PC-3 (cell line): ENCODE data around the gene TANC1. TPM values are rescaled to one million over a fixed set of nuclear protein-coding genes. Genes with fewer than 3 reads are reported as not detected.

Experiments
- ATAC-seq: fragments of 200-7000 bp; cut with Tn5 transposase; 2 replicates; pipeline ENCODE4 v1.9.1; 2020; ENCODE audit warnings: mild to moderate bottlenecking, moderate library complexity
- BruUV-seq: library from RNA; stranded (reverse); fragments of 400-500 nt; replicated peaks from 2 replicates; lab custom pipeline; 2021; lab: Mats Ljungman, UMichigan
- CTCF ChIA-PET: fragments of 300-600 bp; sonication (Branson Sonifier 250); formaldehyde crosslinking; loops from one replicate; lab custom pipeline; 2022; ENCODE audit warnings: antibody characterized with exemption; lab: Charles Lee
- POLR2A ChIA-PET: fragments of 300-600 bp; sonication (Branson Sonifier 250); formaldehyde crosslinking; loops from one replicate; lab custom pipeline; 2022; ENCODE audit warnings: antibody characterized with exemption; ENCODE audit not compliant: unreplicated experiment; lab: Charles Lee
- DNase-seq: peaks from one replicate; pipeline ENCODE4 v3.0.0-alpha.2; 2015
- H2AFZ ChIP-seq: fragments of 300-600 bp; sonication (generic); 2 replicates; pipeline ENCODE4 v1.6.0; 2016; ENCODE audit warnings: antibody characterized with exemption, low read length
- H3F3A ChIP-seq: fragments of 300-600 bp; sonication (generic); one replicate; pipeline ENCODE4 v1.6.0; 2017; ENCODE audit warnings: antibody characterized with exemption, low read length, control low read depth, mild to moderate bottlenecking; ENCODE audit not compliant: unreplicated experiment
- H3K27ac ChIP-seq: fragments of 300-600 bp; sonication (generic); 2 replicates; pipeline ENCODE4 v1.5.1; 2016; ENCODE audit warnings: mild to moderate bottlenecking, low read length
- H3K27me3 ChIP-seq: fragments of 300-600 bp; sonication (generic); 2 replicates; pipeline ENCODE4 v1.6.1; 2016; ENCODE audit warnings: low read length, mixed read lengths
- H3K36me3 ChIP-seq: fragments of 300-600 bp; sonication (generic); 2 replicates; pipeline ENCODE4 v1.6.1; 2016; ENCODE audit warnings: low read depth, mixed run types, low read length, mixed read lengths
- H3K4me1 ChIP-seq: fragments of 300-600 bp; sonication (generic); 2 replicates; pipeline ENCODE4 v1.5.1; 2016; ENCODE audit warnings: low read length; ENCODE audit not compliant: insufficient read depth
- H3K4me2 ChIP-seq: fragments of 300-600 bp; sonication (generic); 2 replicates; pipeline ENCODE4 v1.6.0; 2016; ENCODE audit warnings: low read length
- H3K4me3 ChIP-seq: fragments of 300-600 bp; sonication (generic); 2 replicates; pipeline ENCODE4 v1.5.1; 2016; ENCODE audit warnings: mild to moderate bottlenecking, low read length, mixed read lengths
- H3K79me2 ChIP-seq: fragments of 300-600 bp; sonication (generic); 2 replicates; pipeline ENCODE4 v1.6.1; 2017; ENCODE audit warnings: low read length, mixed read lengths
- H3K9ac ChIP-seq: fragments of 300-600 bp; sonication (generic); 2 replicates; pipeline ENCODE4 v1.6.0; 2016; ENCODE audit warnings: mild to moderate bottlenecking, low read length
- H3K9me2 ChIP-seq: fragments of 300-600 bp; sonication (generic); replicated peaks from 2 replicates; pipeline ENCODE4 v1.6.1; 2016; ENCODE audit warnings: mixed run types, low read length, mixed read lengths
- H3K9me3 ChIP-seq: fragments of 300-600 bp; sonication (generic); 2 replicates; pipeline ENCODE4 v1.6.1; 2016; ENCODE audit warnings: low read length, mixed read lengths
- H4K20me1 ChIP-seq: fragments of 300-600 bp; sonication (generic); 2 replicates; pipeline ENCODE4 v1.6.1; 2016; ENCODE audit warnings: low read length, mixed read lengths
- CTCF ChIP-seq: fragments of 300-600 bp; sonication (generic); conservative IDR thresholded peaks from 2 replicates; pipeline ENCODE4 v1.5.1; 2017; ENCODE audit warnings: antibody characterized with exemption, low read depth, mild to moderate bottlenecking, low read length
- EZH2 ChIP-seq: fragments of 300-600 bp; sonication (generic); IDR thresholded peaks from one replicate; pipeline ENCODE4 v1.6.1; 2017; ENCODE audit warnings: antibody characterized with exemption, mild to moderate bottlenecking, low read length; ENCODE audit not compliant: unreplicated experiment
- EZH2phosphoT487 ChIP-seq: fragments of 300-600 bp; sonication (generic); IDR thresholded peaks from 2 replicates; pipeline ENCODE4 v1.6.1; 2018; ENCODE audit warnings: mild to moderate bottlenecking, antibody characterized with exemption, low read length, borderline replicate concordance
- intact Hi-C: fragments of 100-400 bp; cut with micrococcal nuclease; formaldehyde crosslinking; loops from 2 replicates; pipeline ENCODE4 v1.9.0; 2023
- total RNA-seq: library from RNA; depleted of rRNA; stranded (reverse); fragments of >200 nt; gene quantifications from 2 replicates; pipeline ENCODE4 v1.2.3, GENCODE V29; 2014

TANC1 gene
- total RNA-seq, 1 experiment from 2014 or later, result 17.6 TPM

DNA sequence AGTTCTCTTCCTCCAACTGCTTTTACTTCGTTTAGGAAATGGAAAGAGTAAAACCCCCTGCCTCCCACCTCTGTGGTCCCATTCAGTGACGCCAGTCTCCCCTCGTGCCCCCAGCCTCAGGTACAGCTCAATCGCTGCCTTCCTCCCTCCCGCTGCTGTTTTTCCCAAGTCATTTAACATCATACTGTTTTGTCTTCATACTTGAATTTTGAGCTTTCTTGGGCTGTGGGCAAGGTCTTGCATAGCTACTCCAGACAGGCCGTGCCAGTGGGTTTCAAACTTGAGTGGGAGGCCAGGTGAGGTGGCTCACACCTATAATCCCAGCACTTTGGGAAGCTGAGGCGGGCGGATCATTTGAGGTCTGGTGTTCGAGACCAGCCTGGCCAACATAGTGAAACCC, 155.3 kb downstream of the TANC1 start:
- Histone ChIP-seq H3K36me3 (0 out of 2 replicates have a peak, but pooled peaks cover 4% of the 10 kb centered on the region), H3K4me2 (peak overlapping the region; percentile 60; the same call in 1 of the 2 replicates), H3F3A (no peaks in the 10 kb centered on the region), H3K27ac (peak overlapping the region; percentile 95), H3K79me2 (peaks cover 21% of the 10 kb centered on the region), H3K4me3 (no peak overlapping the region; the same call in 1 of the 2 replicates), H3K9me2 (no peaks in the 10 kb centered on the region), H3K27me3 (no peaks in the 10 kb centered on the region), H3K9me3 (no peaks in the 10 kb centered on the region), H4K20me1 (no peaks in the 10 kb centered on the region), H3K9ac (peak overlapping the region; percentile 66), H2AFZ (no peak overlapping the region), H3K4me1 (peaks cover 39% of the 10 kb centered on the region)
- DNase-seq (no peak), ATAC-seq (no peak)
- intact Hi-C loops, result loop anchor here (5.0 kb wide), 1 partner anchor 49 kb away; no protein-coding TSS in a partner anchor
- ChIA-PET POLR2A (no interaction called here), CTCF (interaction anchor here (1.8 kb wide), 1 partner anchor 88 kb away, joined by 9 read pairs; no protein-coding TSS in a partner anchor)
- no peak for TF ChIP-seq EZH2
- no peak for TF ChIP-seq CTCF
- TF ChIP-seq EZH2phosphoT487, result no peak
- no TSS peak for BruUV-seq

DNA sequence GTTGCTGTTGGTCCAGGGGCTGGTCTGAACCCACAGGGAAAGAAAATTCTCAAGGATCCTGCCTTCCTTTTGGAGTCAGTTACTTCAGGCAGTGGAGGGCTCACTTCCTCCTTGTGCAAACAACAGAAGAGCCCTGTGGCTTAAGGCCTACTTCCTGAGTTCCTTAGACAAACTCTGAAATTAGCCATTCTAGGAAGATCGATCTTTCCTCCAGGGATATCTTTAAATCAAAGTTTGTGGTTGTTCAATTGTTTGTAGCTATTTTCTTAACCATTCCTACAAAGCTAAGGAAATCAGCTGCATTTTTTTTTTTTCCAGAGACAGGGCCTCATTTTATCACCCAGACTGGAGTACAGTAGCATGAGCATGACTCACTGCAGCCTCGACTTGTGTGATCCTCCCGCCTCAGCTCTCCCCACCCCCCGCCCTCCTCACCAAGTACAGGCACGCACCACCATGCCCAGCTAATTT, 156.0 kb downstream of the TANC1 start:
- H3K4me3 ChIP-seq, result peak overlapping the region; percentile 17; the same call in 1 of the 2 replicates
- no peaks in the 10 kb centered on the region for H3K27me3 ChIP-seq
- POLR2A ChIA-PET, result interaction anchor here (0.6 to 0.7 kb wide), 2 partner anchors 54 to 1906 kb away, joined by 3 to 4 read pairs; no protein-coding TSS in a partner anchor
- no peak for TF ChIP-seq EZH2
- no peak for TF ChIP-seq EZH2phosphoT487
- no peak for TF ChIP-seq CTCF
- H3K36me3 ChIP-seq, result 0 out of 2 replicates have a peak, but pooled peaks cover 4% of the 10 kb centered on the region
- no TSS peak for BruUV-seq
- peak overlapping the region; percentile 60 for H3K4me2 ChIP-seq
- H2AFZ ChIP-seq, result peak overlapping the region; percentile 49
- no peaks in the 10 kb centered on the region for H3K9me2 ChIP-seq
- no peaks in the 10 kb centered on the region for H3K9me3 ChIP-seq
- H3F3A ChIP-seq, result no peaks in the 10 kb centered on the region
- intact Hi-C loops, result loop anchor here (5.0 kb wide), 1 partner anchor 48 kb away; no protein-coding TSS in a partner anchor
- ATAC-seq (peak; percentile 83), DNase-seq (peak; percentile 75)
- H3K9ac ChIP-seq, result peak overlapping the region; percentile 66
- CTCF ChIA-PET, result interaction anchor here (0.6 to 1.8 kb wide), 2 partner anchors 31 to 88 kb away, joined by 3 to 9 read pairs; no protein-coding TSS in a partner anchor
- peaks cover 39% of the 10 kb centered on the region for H3K4me1 ChIP-seq
- H3K79me2 ChIP-seq, result peaks cover 15% of the 10 kb centered on the region
- H4K20me1 ChIP-seq, result no peaks in the 10 kb centered on the region
- peak overlapping the region; percentile 95 for H3K27ac ChIP-seq
